ENCODE results near the gene TRIM69.

DNA sequence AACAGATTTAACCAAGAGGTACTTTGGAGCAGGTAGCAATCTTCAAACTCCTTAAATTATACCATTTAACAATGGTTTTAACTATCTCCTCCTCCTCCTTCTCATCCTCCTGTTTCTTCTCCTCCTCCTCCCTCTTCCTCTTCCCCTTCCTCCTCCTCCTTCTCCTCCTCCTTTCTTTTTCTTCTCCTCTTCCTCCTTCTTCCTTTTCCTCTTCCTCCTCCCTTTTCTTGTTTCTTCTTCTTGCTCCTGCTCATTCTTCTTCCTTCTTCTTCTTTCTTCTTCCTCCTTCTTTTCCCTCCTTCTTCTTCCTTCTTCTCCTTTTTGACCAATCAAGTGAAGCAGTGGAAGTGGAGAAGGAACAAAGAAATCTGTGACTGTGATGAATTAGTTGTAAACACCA is 39.3 kb upstream of the TRIM69 start:
- TF ChIP-seq, protein P1, sequence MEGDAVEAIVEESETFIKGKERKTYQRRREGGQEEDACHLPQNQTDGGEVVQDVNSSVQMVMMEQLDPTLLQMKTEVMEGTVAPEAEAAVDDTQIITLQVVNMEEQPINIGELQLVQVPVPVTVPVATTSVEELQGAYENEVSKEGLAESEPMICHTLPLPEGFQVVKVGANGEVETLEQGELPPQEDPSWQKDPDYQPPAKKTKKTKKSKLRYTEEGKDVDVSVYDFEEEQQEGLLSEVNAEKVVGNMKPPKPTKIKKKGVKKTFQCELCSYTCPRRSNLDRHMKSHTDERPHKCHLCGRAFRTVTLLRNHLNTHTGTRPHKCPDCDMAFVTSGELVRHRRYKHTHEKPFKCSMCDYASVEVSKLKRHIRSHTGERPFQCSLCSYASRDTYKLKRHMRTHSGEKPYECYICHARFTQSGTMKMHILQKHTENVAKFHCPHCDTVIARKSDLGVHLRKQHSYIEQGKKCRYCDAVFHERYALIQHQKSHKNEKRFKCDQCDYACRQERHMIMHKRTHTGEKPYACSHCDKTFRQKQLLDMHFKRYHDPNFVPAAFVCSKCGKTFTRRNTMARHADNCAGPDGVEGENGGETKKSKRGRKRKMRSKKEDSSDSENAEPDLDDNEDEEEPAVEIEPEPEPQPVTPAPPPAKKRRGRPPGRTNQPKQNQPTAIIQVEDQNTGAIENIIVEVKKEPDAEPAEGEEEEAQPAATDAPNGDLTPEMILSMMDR (IDR thresholded peaks at IDR 0.05; ENCODE audit: insufficient read depth, low read depth, low read length): no peak
- TF ChIP-seq EZH2 (IDR thresholded peaks at IDR 0.05; ENCODE audit: insufficient read depth, low read length): no peak

Data from astrocyte (in vitro differentiated cells and primary cell).